Neural cell (in vitro differentiated cells): Measurements from ENCODE around the gene UBE3B.

ENCODE experiments used
- CTCF ChIP-seq: fragments of 450-650 bp; IDR thresholded peaks from 2 replicates; pipeline ENCODE4 v1.5.1; 2014; ENCODE audit warnings: antibody characterized with exemption, mild to moderate bottlenecking, moderate library complexity; ENCODE audit not compliant: poor library complexity, severe bottlenecking
- EP300 ChIP-seq: fragments of 450-650 bp; conservative IDR thresholded peaks from 2 replicates; pipeline ENCODE4 v1.6.1; 2014; ENCODE audit warnings: antibody characterized with exemption, mild to moderate bottlenecking, moderate library complexity; ENCODE audit not compliant: poor library complexity, severe bottlenecking
- EZH2 ChIP-seq: fragments of 200-600, 300-800 bp; shearing (Covaris generic), sonication (generic); IDR thresholded peaks from 2 replicates; pipeline ENCODE4 v1.6.1; 2014; ENCODE audit warnings: antibody characterized with exemption, low read length, borderline replicate concordance, mild to moderate bottlenecking; ENCODE audit not compliant: insufficient read depth, poor library complexity, severe bottlenecking
- MXI1 ChIP-seq: fragments of 450-650 bp; conservative IDR thresholded peaks from 2 replicates; pipeline ENCODE4 v1.6.1; 2014; ENCODE audit warnings: antibody characterized with exemption, mild to moderate bottlenecking; ENCODE audit not compliant: poor library complexity, severe bottlenecking
- POLR2AphosphoS5 ChIP-seq: IDR thresholded peaks from 2 replicates; pipeline ENCODE4 v1.6.1; 2012
- RAD21 ChIP-seq: fragments of 450-650 bp; conservative IDR thresholded peaks from 2 replicates; pipeline ENCODE4 v1.6.1; 2014; ENCODE audit warnings: antibody characterized with exemption, mild to moderate bottlenecking, moderate library complexity
- REST ChIP-seq: IDR thresholded peaks from 2 replicates; pipeline ENCODE4 v1.6.1; 2012; ENCODE audit warnings: borderline replicate concordance
- SMC3 ChIP-seq: fragments of 450-650 bp; conservative IDR thresholded peaks from 2 replicates; pipeline ENCODE4 v1.6.1; 2014; ENCODE audit warnings: antibody characterized with exemption, mild to moderate bottlenecking, moderate library complexity; ENCODE audit not compliant: poor library complexity
- TAF1 ChIP-seq: IDR thresholded peaks from 2 replicates; pipeline ENCODE4 v1.6.1; 2012; ENCODE audit warnings: low read depth

GRCh38 chr12:109549613-109550270 is 72.3 kb downstream of the UBE3B start:
- no peak for TF ChIP-seq SMC3
- no peak for TF ChIP-seq CTCF
- no peak for TF ChIP-seq POLR2AphosphoS5
- TF ChIP-seq EZH2, result no peak
- no peak for TF ChIP-seq MXI1
- no peak for TF ChIP-seq EP300
- no peak for TF ChIP-seq REST
- no peak for TF ChIP-seq TAF1
- no peak for TF ChIP-seq RAD21
